Suppressor macrophage treated with lipopolysaccharide for 4 hours (primary cell): ENCODE results near the gene RAB11FIP4.

Experiments
- DNase-seq: peaks from one replicate; pipeline ENCODE4 v3.0.0-alpha.2; 2020

The RAB11FIP4 gene

GRCh38 chr17:31574458-31574857, 183.0 kb downstream of the RAB11FIP4 start:
- DNase-seq: no peak

GRCh38 chr17:31575043-31575442, 183.6 kb downstream of the RAB11FIP4 start:
- no peak for DNase-seq

GRCh38 chr17:31579265-31579664, 187.8 kb downstream of the RAB11FIP4 start:
- DNase-seq: peak; percentile 38

- DNase-seq: no peak
Observed at GRCh38 chr17:31580316-31580705, 188.8 kb downstream of the RAB11FIP4 start.

GRCh38 chr17:31580706-31581490, 189.4 kb downstream of the RAB11FIP4 start:
- DNase-seq: peak; percentile 96

- peak; percentile 36 for DNase-seq
Observed at GRCh38 chr17:31581491-31581890, 190.0 kb downstream of the RAB11FIP4 start.

GRCh38 chr17:31582151-31582907, 190.9 kb downstream of the RAB11FIP4 start:
- DNase-seq: peak; percentile 92

- peak; percentile 44 for DNase-seq
Observed at GRCh38 chr17:31583772-31584356, 192.4 kb downstream of the RAB11FIP4 start.

GRCh38 chr17:31584438-31585279, 193.2 kb downstream of the RAB11FIP4 start:
- peak; percentile 66 for DNase-seq

- no peak for DNase-seq
Observed at GRCh38 chr17:31585280-31585630, 193.8 kb downstream of the RAB11FIP4 start.

- peak; percentile 74 for DNase-seq
Observed at GRCh38 chr17:31586946-31587345, 195.5 kb downstream of the RAB11FIP4 start.

GRCh38 chr17:31587462-31587861, 196.0 kb downstream of the RAB11FIP4 start:
- no peak for DNase-seq
